AG04450 (cell line): ENCODE results near the gene FBXO24. TPM values are rescaled to one million over a fixed set of nuclear protein-coding genes. Genes with fewer than 3 reads are reported as not detected.
"Not testable (repeated sequence)": the region's sequence is repeated elsewhere in the genome, so short reads cannot be mapped to it uniquely, and the experiment has no call there.

Experiments used
- CTCF ChIA-PET: fragments of 300-600, 350-600 bp; formaldehyde crosslinking; extraction: SDS; loops from one replicate; lab custom pipeline; 2022; ENCODE audit warnings: antibody characterized with exemption, inconsistent platforms; lab: Charles Lee
- POLR2A ChIA-PET: fragments of 350-600 bp; formaldehyde crosslinking; extraction: SDS; loops from one replicate; lab custom pipeline; 2021; ENCODE audit warnings: antibody characterized with exemption, inconsistent platforms; lab: Yijun Ruan, JAX
- DNase-seq: peaks from one replicate; pipeline ENCODE4 v3.0.0-alpha.2; 2011; ENCODE audit warnings: low read depth, low spot score
- H3K27ac ChIP-seq: one replicate; pipeline ENCODE4 v1.5.1; 2012; ENCODE audit warnings: low read depth, low read length, control low read depth
- H3K27me3 ChIP-seq: one replicate; pipeline ENCODE4 v1.6.0; 2012; ENCODE audit warnings: low read length; ENCODE audit not compliant: control insufficient read depth, insufficient read depth
- H3K4me3 ChIP-seq: 2 replicates; pipeline ENCODE4 v1.5.1; 2011; ENCODE audit warnings: mild to moderate bottlenecking, low read depth, low read length, control low read depth
- H3K9me3 ChIP-seq: 2 replicates; pipeline ENCODE4 v1.5.1; 2012; ENCODE audit warnings: low read length; ENCODE audit not compliant: control insufficient read depth, insufficient read depth
- polyA plus RNA-seq: library from polyadenylated mRNA; depleted of rRNA; stranded (reverse); fragments of >200 nt; gene quantifications from 2 replicates; pipeline ENCODE4 v1.2.3, GENCODE V29; 2011
- TF ChIP-seq, protein P1 (sequence below): IDR thresholded peaks from 2 replicates; pipeline ENCODE4 v1.5.1; 2011; ENCODE audit warnings: low read depth, low read length, control low read depth, inconsistent platforms

The FBXO24 gene
- polyA plus RNA-seq, 1 experiment, result 0.29 TPM

DNA sequence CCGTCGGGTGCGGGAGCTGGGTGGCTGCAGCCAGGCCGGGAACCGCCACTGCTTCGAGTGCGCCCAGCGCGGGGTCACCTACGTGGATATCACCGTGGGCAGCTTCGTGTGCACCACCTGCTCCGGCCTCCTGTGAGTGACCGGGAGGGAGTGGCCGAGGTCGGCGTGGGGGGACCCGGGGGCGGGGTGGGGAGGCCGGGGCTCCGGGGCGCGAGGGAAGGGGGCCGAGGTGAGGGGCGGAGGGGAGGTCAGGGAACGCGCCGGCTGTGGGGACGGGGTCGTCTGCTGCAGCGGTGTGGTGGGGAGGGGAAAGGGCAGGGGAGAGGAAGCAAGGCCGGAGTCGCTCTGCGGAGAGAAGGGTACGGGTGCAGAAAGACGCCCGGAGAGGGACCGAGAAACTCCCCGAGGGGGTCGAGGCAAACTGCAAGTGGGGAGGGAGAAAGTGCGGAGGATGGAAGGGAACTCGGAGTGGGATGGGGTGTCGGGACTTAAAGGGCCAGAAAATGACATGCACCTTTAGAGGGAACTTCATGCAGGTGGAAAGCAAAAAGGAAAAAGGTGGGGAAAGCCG, 46.6 kb upstream of the FBXO24 start:
- TF ChIP-seq, protein P1, sequence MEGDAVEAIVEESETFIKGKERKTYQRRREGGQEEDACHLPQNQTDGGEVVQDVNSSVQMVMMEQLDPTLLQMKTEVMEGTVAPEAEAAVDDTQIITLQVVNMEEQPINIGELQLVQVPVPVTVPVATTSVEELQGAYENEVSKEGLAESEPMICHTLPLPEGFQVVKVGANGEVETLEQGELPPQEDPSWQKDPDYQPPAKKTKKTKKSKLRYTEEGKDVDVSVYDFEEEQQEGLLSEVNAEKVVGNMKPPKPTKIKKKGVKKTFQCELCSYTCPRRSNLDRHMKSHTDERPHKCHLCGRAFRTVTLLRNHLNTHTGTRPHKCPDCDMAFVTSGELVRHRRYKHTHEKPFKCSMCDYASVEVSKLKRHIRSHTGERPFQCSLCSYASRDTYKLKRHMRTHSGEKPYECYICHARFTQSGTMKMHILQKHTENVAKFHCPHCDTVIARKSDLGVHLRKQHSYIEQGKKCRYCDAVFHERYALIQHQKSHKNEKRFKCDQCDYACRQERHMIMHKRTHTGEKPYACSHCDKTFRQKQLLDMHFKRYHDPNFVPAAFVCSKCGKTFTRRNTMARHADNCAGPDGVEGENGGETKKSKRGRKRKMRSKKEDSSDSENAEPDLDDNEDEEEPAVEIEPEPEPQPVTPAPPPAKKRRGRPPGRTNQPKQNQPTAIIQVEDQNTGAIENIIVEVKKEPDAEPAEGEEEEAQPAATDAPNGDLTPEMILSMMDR, result no peak
- DNase-seq, result no peak
- peaks cover 3% of the 10 kb centered on the region for H3K27me3 ChIP-seq
- ChIA-PET POLR2A (interaction anchor here (0.6 to 1.6 kb wide), 3 partner anchors 17 to 335 kb away, joined by 3 to 14 read pairs (median 5); partner anchors contain the start of genes FBXO24, LRCH4 and SRRT), CTCF (interaction anchor here (0.6 to 2.5 kb wide), 6 partner anchors 20 to 152 kb away, joined by 4 to 10 read pairs (median 5); no protein-coding TSS in a partner anchor)
- no peaks in the 10 kb centered on the region for H3K9me3 ChIP-seq
- peak overlapping the region; percentile 81 for H3K4me3 ChIP-seq
- H3K27ac ChIP-seq, result no peak overlapping the region

DNA sequence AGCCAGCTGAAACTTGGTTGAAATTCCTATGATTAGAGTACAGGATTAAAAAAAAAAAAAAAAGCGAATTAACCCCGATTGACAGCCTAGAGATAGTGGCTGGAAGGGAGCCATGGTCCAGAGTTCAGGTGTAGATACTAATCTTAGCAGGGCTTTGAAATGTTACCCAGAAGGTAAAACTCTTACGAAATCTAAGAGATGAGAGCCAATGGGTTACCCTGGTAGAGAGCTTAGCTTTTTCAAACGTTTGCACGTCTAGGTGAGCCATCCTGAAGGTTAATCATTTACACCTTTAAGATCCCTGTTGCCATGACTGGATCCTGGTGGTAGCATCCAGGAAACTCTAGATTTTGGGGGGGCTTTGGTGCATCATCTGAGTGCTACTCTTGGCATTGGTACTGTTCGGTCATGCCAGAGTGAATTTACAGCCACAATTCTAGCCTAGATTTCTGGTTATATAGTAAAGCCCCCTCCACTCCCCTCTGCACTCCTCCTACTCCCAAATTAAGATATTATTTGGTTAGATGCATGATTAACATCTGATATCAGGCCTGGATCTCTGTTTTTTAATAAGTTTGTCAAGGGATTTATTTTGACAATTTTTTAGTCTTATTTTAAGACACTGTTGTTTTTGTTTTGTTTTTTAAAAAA, 45.9 kb upstream of the FBXO24 start:
- ChIA-PET POLR2A (no interaction called here), CTCF (interaction anchor here (0.6 to 2.5 kb wide), 5 partner anchors 19 to 71 kb away, joined by 4 to 10 read pairs (median 5); no protein-coding TSS in a partner anchor)
- Histone ChIP-seq H3K27ac (no peak overlapping the region), H3K4me3 (peak overlapping the region; percentile 81), H3K27me3 (no peaks in the 10 kb centered on the region), H3K9me3 (no peaks in the 10 kb centered on the region)
- TF ChIP-seq, protein P1, result no peak
- DNase-seq, result no peak

DNA sequence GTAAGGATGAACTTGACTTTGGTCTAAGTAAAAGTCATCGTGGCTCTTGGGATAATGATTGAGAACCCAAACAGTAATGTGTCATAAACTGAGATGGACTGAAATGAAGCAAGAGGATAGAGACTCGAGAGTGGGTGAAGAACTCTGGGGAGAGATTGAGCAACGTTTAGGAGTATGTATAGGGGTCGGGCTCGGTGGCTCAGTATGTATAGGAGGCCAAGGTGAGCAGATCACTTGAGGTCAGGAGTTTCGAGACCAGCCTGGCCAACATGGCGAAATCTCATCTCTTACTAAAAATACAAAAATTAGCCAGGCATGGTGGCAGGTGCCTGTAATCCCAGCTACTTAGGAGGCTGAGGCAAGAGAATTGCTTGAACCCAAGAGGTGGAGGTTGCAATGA, 44.8 kb upstream of the FBXO24 start:
- H3K4me3 ChIP-seq, result not testable (repeated sequence)
- POLR2A ChIA-PET, result interaction anchor here (0.7 kb wide), 1 partner anchor 22 kb away, joined by 7 read pairs; no protein-coding TSS in a partner anchor

DNA sequence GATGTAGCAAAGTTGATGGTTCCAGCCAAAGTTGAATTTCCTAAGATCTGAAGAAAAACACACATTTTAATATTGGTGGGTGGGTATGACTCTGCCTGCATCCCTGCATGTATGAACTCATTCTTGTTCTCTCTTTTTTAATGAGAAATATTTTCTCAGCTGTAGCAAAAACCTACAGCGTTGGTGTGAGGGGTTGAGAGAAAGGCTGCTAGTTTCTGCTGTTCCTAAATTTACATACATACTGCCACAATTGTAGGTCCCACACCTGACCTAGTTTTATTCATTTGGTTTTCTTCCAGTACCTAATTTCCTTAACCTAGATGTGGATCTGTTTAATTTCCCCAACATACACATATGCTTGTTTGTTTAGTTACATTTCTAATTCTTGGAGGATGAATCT, 42.5 kb upstream of the FBXO24 start:
- TF ChIP-seq, protein P1, result no peak
- no peak for DNase-seq
- CTCF ChIA-PET, result interaction anchor here (2.6 to 7.7 kb wide), 2 partner anchors 16 to 17 kb away, joined by 18 to 72 read pairs; no protein-coding TSS in a partner anchor

More for the DNA sequence above, 44.8 kb upstream of the FBXO24 start:
- DNase-seq, H3K27me3 ChIP-seq, H3K9me3 ChIP-seq, H3K27ac ChIP-seq: not testable (repeated sequence)
- CTCF ChIA-PET, result interaction anchor here (0.8 to 2.6 kb wide), 3 partner anchors 19 to 46 kb away, joined by 3 to 18 read pairs (median 6); no protein-coding TSS in a partner anchor

DNA sequence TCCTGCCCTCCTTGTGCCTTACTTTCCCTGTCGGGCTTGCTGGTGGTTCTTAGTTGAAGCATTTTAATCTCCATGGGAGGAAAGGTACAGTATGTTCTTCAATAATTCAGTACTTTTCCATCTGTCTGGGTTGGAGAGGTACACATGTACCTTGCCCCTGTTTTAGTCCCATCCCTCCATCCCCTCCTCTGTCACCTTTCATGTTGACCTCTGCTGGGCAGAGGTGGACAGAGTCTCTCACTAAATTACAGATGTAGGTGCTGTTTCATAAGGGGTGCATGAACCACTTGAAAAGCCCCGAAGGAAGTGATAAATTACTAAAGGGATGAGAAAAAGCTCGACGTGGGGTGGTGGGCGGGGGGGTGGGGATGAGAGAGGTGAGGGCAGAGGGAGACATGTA, 41.7 kb upstream of the FBXO24 start:
- CTCF ChIA-PET, result interaction anchor here (0.6 to 7.7 kb wide), 4 partner anchors 16 to 119 kb away, joined by 4 to 72 read pairs (median 10); no protein-coding TSS in a partner anchor
- TF ChIP-seq, protein P1, result no peak
- no peak overlapping the region for H3K4me3 ChIP-seq
- no peaks in the 10 kb centered on the region for H3K27me3 ChIP-seq
- POLR2A ChIA-PET, result no interaction called here
- no peak for DNase-seq
- no peaks in the 10 kb centered on the region for H3K9me3 ChIP-seq
- H3K27ac ChIP-seq, result no peak overlapping the region

More for the DNA sequence above, 42.5 kb upstream of the FBXO24 start:
- Histone ChIP-seq H3K4me3 (no peak overlapping the region), H3K27ac (no peak overlapping the region), H3K9me3 (no peaks in the 10 kb centered on the region), H3K27me3 (no peaks in the 10 kb centered on the region)
- POLR2A ChIA-PET, result no interaction called here
